HEK293 (cell line): ENCODE results near the gene PSMD6.

Experiments used
- CTCF ChIP-seq: fragments of 450-650 bp; formaldehyde crosslinking; IDR thresholded peaks from 2 replicates; pipeline ENCODE4 v1.5.1; 2016; ENCODE audit warnings: missing biosample characterization, missing genetic modification characterization
- KLF16 ChIP-seq: fragments of 450-650 bp; formaldehyde crosslinking; IDR thresholded peaks from 2 replicates; pipeline ENCODE4 v1.5.1; 2017; ENCODE audit warnings: missing biosample characterization, missing genetic modification characterization
- MZF1 ChIP-seq: fragments of 450-650 bp; formaldehyde crosslinking; IDR thresholded peaks from 2 replicates; pipeline ENCODE4 v1.5.1; 2017; ENCODE audit warnings: missing biosample characterization, missing genetic modification characterization, borderline replicate concordance
- OVOL3 ChIP-seq: fragments of 450-650 bp; formaldehyde crosslinking; IDR thresholded peaks from 2 replicates; pipeline ENCODE4 v1.5.1; 2016; ENCODE audit warnings: missing biosample characterization, missing genetic modification characterization
- SALL2 ChIP-seq: fragments of 450-650 bp; formaldehyde crosslinking; IDR thresholded peaks from 2 replicates; pipeline ENCODE4 v1.5.0; 2017; ENCODE audit warnings: missing biosample characterization, mild to moderate bottlenecking, missing genetic modification characterization, borderline replicate concordance
- TCF7L2 ChIP-seq: IDR thresholded peaks from 2 replicates; pipeline ENCODE4 v1.6.1; 2011; ENCODE audit warnings: low read depth, mild to moderate bottlenecking, inconsistent platforms, low read length, moderate library complexity, borderline replicate concordance
- ZEB2 ChIP-seq: fragments of 450-650 bp; formaldehyde crosslinking; IDR thresholded peaks from 2 replicates; pipeline ENCODE4 v1.5.1; 2016; ENCODE audit warnings: missing biosample characterization, missing genetic modification characterization
- ZNF274 ChIP-seq, 2 experiments: fragments of 200-500 bp in 1 of 2; fragments of 450-650 bp in 1 of 2; sonication (Bioruptor generic) in 1 of 2; formaldehyde crosslinking in 1 of 2; IDR thresholded peaks; 2 replicates each; pipeline versions ENCODE4 v1.5.1 to v1.6.1; 2014 to 2016; ENCODE audit warnings: borderline replicate concordance in 1 of 2, inconsistent platforms in 1 of 2, low read length in 1 of 2, missing biosample characterization in 1 of 2, missing genetic modification characterization in 1 of 2
- ZNF280D ChIP-seq: fragments of 450-650 bp; formaldehyde crosslinking; IDR thresholded peaks from 2 replicates; pipeline ENCODE4 v1.5.1; 2016; ENCODE audit warnings: missing biosample characterization, missing genetic modification characterization
- ZNF510 ChIP-seq: fragments of 450-650 bp; formaldehyde crosslinking; IDR thresholded peaks from 2 replicates; pipeline ENCODE4 v1.5.1; 2018; ENCODE audit warnings: mild to moderate bottlenecking, missing genetic modification characterization, missing biosample characterization; ENCODE audit not compliant: insufficient replicate concordance
- ZNF747 ChIP-seq: fragments of 450-650 bp; formaldehyde crosslinking; IDR thresholded peaks from 2 replicates; pipeline ENCODE4 v1.5.1; 2016; ENCODE audit warnings: missing biosample characterization, missing genetic modification characterization
- TF ChIP-seq, protein P1 (sequence below): fragments of 450-650 bp; formaldehyde crosslinking; IDR thresholded peaks from 2 replicates; pipeline ENCODE4 v1.5.1; 2016; ENCODE audit warnings: missing biosample characterization, missing genetic modification characterization

DNA sequence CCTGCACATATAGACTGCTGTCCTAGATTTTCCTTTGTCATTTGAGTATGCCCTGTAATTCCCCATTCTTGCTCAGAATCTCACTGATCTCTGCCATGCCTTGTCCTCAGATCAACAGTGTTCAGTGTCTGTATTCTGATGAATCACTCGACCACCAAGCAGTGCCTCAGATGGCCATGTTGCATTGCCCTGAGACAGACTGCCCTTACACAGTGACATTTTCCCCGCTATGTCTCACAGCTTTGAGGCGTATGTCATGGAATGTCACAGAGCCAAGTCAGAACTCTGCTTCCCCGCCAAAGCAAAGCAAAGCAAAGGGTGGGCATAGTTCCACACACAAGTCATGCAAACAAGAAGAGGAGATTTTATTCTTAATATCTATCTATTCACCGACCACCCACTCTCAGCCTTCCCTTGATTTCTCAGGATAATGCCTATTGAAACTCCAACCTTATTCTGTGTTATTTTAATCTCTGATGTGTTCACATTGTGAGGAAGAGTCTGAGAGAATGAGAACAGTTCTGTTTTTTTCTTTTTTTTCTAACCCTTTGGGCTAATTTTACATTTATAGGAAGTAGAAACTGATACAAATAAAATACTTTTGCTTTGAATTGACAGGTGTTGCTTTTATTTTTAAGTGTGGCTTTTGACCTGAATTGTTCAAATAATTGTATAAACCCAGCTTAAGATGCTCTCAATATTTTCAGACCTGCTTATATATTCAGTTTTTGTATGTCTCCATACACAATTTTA lies 16.9 kb upstream of the PSMD6 start:
- TF ChIP-seq SALL2 (tag by site-specific recombination) (no peak), CTCF (tag by site-specific recombination) (no peak), ZNF274 (IDR thresholded peaks at IDR 0.05; ENCODE audit: low read length) (no peak), ZNF274 (tag by site-specific recombination; IDR thresholded peaks at IDR 0.05; ENCODE audit: borderline replicate concordance) (no peak), MZF1 (no peak), ZNF280D (no peak), ZNF510 (tag by site-specific recombination) (no peak), OVOL3 (tag by site-specific recombination) (no peak), KLF16 (tag by site-specific recombination) (no peak), ZEB2 (tag by site-specific recombination) (no peak), TCF7L2 (no peak), ZNF747 (tag by site-specific recombination) (no peak)
- TF ChIP-seq, protein P1, sequence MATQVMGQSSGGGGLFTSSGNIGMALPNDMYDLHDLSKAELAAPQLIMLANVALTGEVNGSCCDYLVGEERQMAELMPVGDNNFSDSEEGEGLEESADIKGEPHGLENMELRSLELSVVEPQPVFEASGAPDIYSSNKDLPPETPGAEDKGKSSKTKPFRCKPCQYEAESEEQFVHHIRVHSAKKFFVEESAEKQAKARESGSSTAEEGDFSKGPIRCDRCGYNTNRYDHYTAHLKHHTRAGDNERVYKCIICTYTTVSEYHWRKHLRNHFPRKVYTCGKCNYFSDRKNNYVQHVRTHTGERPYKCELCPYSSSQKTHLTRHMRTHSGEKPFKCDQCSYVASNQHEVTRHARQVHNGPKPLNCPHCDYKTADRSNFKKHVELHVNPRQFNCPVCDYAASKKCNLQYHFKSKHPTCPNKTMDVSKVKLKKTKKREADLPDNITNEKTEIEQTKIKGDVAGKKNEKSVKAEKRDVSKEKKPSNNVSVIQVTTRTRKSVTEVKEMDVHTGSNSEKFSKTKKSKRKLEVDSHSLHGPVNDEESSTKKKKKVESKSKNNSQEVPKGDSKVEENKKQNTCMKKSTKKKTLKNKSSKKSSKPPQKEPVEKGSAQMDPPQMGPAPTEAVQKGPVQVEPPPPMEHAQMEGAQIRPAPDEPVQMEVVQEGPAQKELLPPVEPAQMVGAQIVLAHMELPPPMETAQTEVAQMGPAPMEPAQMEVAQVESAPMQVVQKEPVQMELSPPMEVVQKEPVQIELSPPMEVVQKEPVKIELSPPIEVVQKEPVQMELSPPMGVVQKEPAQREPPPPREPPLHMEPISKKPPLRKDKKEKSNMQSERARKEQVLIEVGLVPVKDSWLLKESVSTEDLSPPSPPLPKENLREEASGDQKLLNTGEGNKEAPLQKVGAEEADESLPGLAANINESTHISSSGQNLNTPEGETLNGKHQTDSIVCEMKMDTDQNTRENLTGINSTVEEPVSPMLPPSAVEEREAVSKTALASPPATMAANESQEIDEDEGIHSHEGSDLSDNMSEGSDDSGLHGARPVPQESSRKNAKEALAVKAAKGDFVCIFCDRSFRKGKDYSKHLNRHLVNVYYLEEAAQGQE (tag by site-specific recombination), result no peak
